C1 segment of cervical spinal cord (tissue), 14 donors: ENCODE results near the gene CD244.
"Not testable (repeated sequence)": the region's sequence is repeated elsewhere in the genome, so short reads cannot be mapped to it uniquely, and the experiment has no call there.

ENCODE experiments used
- DNase-seq, 14 donors: peaks; one replicate each; lab custom pipeline; 2025; lab: John Stamatoyannopoulos, UW

CD244 gene

GRCh38 chr1:160811147-160811546 lies 51.5 kb downstream of the CD244 start:
- no peak for DNase-seq

GRCh38 chr1:160810486-160810885 lies 52.2 kb downstream of the CD244 start:
- no peak for DNase-seq

GRCh38 chr1:160808289-160808688 lies 54.4 kb downstream of the CD244 start:
- DNase-seq: no peak

- no peak for DNase-seq
These were observed 54.9 kb downstream of the CD244 start for GRCh38 chr1:160807738-160808137.

- DNase-seq: no peak
These were observed 55.4 kb downstream of the CD244 start for GRCh38 chr1:160807247-160807646.

- no peak for DNase-seq
These were observed 55.9 kb downstream of the CD244 start for GRCh38 chr1:160806784-160807183.

- no peak for DNase-seq
These were observed 56.5 kb downstream of the CD244 start for GRCh38 chr1:160806109-160806665.

GRCh38 chr1:160801836-160802580 lies 60.7 kb downstream of the CD244 start:
- DNase-seq: no peak

- DNase-seq: no peak
These were observed 61.9 kb downstream of the CD244 start for GRCh38 chr1:160800645-160801408.

GRCh38 chr1:160800142-160800541 lies 62.5 kb downstream of the CD244 start:
- no peak for DNase-seq

- no peak for DNase-seq
These were observed 63.0 kb downstream of the CD244 start for GRCh38 chr1:160799641-160800040.

- no peak for DNase-seq
These were observed 64.2 kb downstream of the CD244 start for GRCh38 chr1:160798439-160798838.

- no peak for DNase-seq
These were observed 64.8 kb downstream of the CD244 start for GRCh38 chr1:160797861-160798273.

GRCh38 chr1:160797271-160797709 lies 65.4 kb downstream of the CD244 start:
- DNase-seq: no peak

GRCh38 chr1:160795951-160796383 lies 66.7 kb downstream of the CD244 start, which contains the start of gene LY9:
TSS of gene LY9 (plus strand) at chr1:160796174. CDS start at chr1:160796188, 14 bp downstream.
- no peak for DNase-seq

GRCh38 chr1:160794376-160794775 lies 68.3 kb downstream of the CD244 start:
- DNase-seq: no peak

GRCh38 chr1:160789702-160790611 lies 72.7 kb downstream of the CD244 start:
- no peak for DNase-seq

- no peak for DNase-seq
These were observed 73.5 kb downstream of the CD244 start for GRCh38 chr1:160789051-160789701.

- DNase-seq: not testable (repeated sequence)
These were observed 79.5 kb downstream of the CD244 start for GRCh38 chr1:160782988-160783765.
